ENCODE measurements around the gene USP15.
A peak's percentile ranks its signal among the peaks of the same experiment; 100 is the strongest.

The USP15 gene

GRCh38 chr12:62247281-62248045, 12.7 kb upstream of the USP15 start:
- in situ Hi-C loops (cut with HindIII; ENCODE audit: low pct_unique_long_range_greater_than_20kb, low sequenced_read_pairs): no loop called here
- DNase-seq (ENCODE audit: low read depth in 1 of 2, low spot score in 1 of 2): no peak
- TF ChIP-seq JUND (IDR thresholded peaks at IDR 0.05; ENCODE audit: low read depth): no peak

DNA sequence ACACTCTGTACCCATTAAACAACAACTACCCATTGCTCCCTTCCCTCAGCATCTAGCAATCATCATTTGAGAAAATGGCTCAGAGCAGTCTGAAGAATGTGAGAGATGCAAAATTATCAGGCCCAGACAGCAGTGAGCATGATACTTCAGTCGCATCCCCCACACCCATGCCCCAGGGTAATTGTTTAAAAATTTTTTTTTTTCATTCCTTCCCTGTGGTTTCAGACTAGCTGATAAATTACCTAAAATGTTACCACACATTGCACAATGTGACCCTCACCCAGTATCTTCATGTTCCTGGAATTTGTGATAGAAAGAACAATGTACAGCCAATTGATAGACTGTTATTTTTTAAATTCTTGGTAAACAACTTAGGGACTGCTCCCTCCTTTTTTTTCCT, 11.3 kb upstream of the USP15 start:
- no peak for TF ChIP-seq JUND (IDR thresholded peaks at IDR 0.05; ENCODE audit: low read depth)
- no peak for DNase-seq (ENCODE audit: low read depth in 1 of 2, low spot score in 1 of 2)
- in situ Hi-C loops (cut with HindIII; ENCODE audit: low pct_unique_long_range_greater_than_20kb, low sequenced_read_pairs): no loop called here

GRCh38 chr12:62249419-62249818, 10.8 kb upstream of the USP15 start:
- TF ChIP-seq JUND (IDR thresholded peaks at IDR 0.05; ENCODE audit: low read depth): no peak
- in situ Hi-C loops (cut with HindIII; ENCODE audit: low pct_unique_long_range_greater_than_20kb, low sequenced_read_pairs): no loop called here
- no peak for DNase-seq (ENCODE audit: low read depth in 1 of 2, low spot score in 1 of 2)

DNA sequence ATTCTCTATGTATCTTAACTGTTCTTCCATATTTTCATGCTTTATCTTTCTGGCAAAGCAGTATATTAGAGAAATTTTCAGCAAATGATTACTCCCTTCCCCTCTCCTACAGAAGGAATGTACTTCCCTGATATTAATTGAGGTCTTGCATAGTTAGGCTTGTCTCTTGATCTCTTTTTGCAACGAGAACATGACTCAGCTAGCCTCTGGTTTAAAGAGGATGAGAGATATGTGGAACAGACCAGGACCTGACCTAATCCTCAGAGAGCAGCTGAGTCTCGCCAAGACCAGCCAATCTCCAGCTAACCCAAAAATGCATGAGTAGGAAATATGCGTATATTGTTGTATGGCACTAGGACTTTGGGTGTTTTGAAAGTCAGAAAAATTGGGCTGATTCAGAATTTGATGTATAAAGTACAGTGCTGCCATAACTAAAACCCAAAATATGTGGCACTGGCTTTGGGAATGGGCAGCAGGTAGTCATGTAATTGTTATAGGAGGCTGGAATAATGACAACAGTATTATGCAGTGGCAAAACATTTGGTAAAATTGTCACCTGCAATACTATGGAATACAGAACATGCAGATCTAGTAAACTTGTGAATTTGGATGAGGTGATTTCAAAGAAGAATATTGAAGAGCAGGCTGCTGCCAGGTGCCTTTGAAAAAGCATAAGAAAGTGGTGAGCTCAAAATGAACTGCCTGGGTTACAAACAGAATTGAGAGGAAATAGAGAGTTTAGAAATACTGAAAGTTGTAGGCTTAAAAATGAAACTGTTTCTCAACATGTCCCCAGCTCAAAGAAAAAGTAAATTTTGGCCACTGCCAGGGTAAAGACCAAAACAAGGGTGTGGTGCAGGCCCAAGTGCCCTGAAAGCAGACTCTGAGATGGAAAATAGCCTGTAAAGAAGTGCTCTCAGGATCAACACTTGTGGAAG, 9.3 kb upstream of the USP15 start:
- no peak for TF ChIP-seq JUND (IDR thresholded peaks at IDR 0.05; ENCODE audit: low read depth)
- no peak for DNase-seq (ENCODE audit: low read depth in 1 of 2, low spot score in 1 of 2)
- in situ Hi-C loops (cut with HindIII; ENCODE audit: low pct_unique_long_range_greater_than_20kb, low sequenced_read_pairs): no loop called here

GRCh38 chr12:62251609-62251958, 8.6 kb upstream of the USP15 start:
- DNase-seq (ENCODE audit: low read depth in 1 of 2, low spot score in 1 of 2): no peak
- TF ChIP-seq JUND (IDR thresholded peaks at IDR 0.05; ENCODE audit: low read depth): no peak
- in situ Hi-C loops (cut with HindIII; ENCODE audit: low pct_unique_long_range_greater_than_20kb, low sequenced_read_pairs): no loop called here

- DNase-seq (ENCODE audit: low read depth in 1 of 2, low spot score in 1 of 2): no peak
- in situ Hi-C loops (cut with HindIII; ENCODE audit: low pct_unique_long_range_greater_than_20kb, low sequenced_read_pairs): no loop called here
- TF ChIP-seq JUND (IDR thresholded peaks at IDR 0.05; ENCODE audit: low read depth): no peak
These were observed 7.6 kb upstream of the USP15 start for GRCh38 chr12:62252576-62252975.

DNA sequence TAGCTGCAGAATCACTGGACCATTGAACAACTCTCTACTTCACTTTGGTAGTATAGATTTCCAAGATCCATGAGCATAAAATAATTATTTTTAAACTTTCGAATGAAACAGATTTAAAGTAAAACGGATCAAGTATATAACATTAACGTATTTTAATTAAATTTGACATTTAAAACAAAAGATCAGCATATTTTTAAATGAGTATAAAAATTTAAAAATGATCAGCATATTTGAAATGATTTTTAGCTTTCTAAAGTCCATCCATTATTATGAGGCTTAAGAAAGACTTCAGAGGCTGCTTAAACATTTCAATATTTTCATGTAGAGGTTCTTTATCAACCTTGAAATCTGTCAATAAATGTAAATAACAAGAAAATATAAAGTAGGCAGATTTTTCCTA, 5.2 kb upstream of the USP15 start:
- no peak for DNase-seq (ENCODE audit: low read depth in 1 of 2, low spot score in 1 of 2)
- in situ Hi-C loops (cut with HindIII; ENCODE audit: low pct_unique_long_range_greater_than_20kb, low sequenced_read_pairs): no loop called here
- TF ChIP-seq JUND (IDR thresholded peaks at IDR 0.05; ENCODE audit: low read depth): no peak

DNA sequence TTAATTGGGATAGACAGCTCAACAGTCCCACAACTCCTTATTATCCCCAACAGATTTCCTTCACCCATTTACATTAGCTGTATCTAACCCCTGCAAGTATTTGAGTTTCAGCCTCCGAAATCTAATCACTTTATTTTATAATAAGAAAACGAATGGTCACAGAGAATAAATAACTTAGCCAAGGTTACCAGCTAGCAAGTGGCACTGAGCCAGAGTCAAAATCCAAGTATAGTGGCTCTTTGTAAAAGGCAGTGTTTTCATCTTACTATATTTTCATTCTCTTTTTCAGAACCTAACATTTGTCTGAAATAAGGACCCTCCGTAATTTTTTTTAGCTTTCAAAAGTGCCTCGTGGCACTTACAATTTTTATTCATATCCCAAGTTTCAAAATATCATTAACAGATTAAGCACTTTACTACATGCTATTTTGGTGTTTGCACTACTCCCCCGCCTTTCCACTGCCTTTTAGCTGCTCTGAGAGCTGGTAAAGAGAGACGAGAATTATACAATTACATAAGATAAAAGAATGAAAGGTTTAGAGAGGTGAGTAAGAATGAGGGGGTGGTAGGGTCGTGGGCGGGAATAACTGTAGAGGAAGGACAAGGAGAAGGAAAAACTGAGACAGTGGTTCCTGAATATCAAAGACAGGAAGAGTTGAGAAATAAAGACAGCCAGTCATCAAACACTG, 3.7 kb upstream of the USP15 start:
- TF ChIP-seq JUND (IDR thresholded peaks at IDR 0.05; ENCODE audit: low read depth): no peak
- in situ Hi-C loops (cut with HindIII; ENCODE audit: low pct_unique_long_range_greater_than_20kb, low sequenced_read_pairs): no loop called here
- DNase-seq (ENCODE audit: low read depth in 1 of 2, low spot score in 1 of 2): no peak

GRCh38 chr12:62258231-62258630, 2.0 kb upstream of the USP15 start:
- TF ChIP-seq JUND (IDR thresholded peaks at IDR 0.05; ENCODE audit: low read depth): no peak
- in situ Hi-C loops (cut with HindIII; ENCODE audit: low pct_unique_long_range_greater_than_20kb, low sequenced_read_pairs): no loop called here
- DNase-seq (ENCODE audit: low read depth in 1 of 2, low spot score in 1 of 2): no peak

GRCh38 chr12:62258941-62259630, 1.1 kb upstream of the USP15 start:
- TF ChIP-seq JUND (IDR thresholded peaks at IDR 0.05; ENCODE audit: low read depth): no peak
- peak in 1 of 2 experiments; percentile 44 for DNase-seq (ENCODE audit: low read depth in 1 of 2, low spot score in 1 of 2)
- in situ Hi-C loops (cut with HindIII; ENCODE audit: low pct_unique_long_range_greater_than_20kb, low sequenced_read_pairs): no loop called here

DNA sequence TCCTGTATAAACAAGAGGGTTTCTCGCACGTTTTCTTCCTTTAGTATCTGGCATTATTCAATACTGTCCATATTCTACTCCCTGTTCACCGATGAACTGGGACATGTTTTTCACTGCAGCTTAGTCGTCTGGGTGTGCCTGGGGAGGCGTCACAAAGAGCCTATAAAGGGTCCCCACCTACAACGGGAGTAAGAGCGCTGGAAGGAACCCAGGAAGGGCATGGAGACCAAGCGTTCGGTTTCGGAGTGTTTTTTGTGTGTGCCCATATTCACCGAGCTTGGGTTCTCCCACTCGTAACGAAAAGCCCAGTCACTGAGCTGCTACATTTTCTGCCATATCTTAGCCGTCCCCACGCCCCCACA, 592 bp upstream of the USP15 start:
- DNase-seq (ENCODE audit: low read depth in 1 of 2, low spot score in 1 of 2): no peak
- in situ Hi-C loops (cut with HindIII; ENCODE audit: low pct_unique_long_range_greater_than_20kb, low sequenced_read_pairs): no loop called here
- no peak for TF ChIP-seq JUND (IDR thresholded peaks at IDR 0.05; ENCODE audit: low read depth)

All from T47D (cell line).